Measurements from ENCODE around the gene FKBP14.
"Not testable (repeated sequence)": the region's sequence is repeated elsewhere in the genome, so short reads cannot be mapped to it uniquely, and the experiment has no call there.

Gene FKBP14

DNA sequence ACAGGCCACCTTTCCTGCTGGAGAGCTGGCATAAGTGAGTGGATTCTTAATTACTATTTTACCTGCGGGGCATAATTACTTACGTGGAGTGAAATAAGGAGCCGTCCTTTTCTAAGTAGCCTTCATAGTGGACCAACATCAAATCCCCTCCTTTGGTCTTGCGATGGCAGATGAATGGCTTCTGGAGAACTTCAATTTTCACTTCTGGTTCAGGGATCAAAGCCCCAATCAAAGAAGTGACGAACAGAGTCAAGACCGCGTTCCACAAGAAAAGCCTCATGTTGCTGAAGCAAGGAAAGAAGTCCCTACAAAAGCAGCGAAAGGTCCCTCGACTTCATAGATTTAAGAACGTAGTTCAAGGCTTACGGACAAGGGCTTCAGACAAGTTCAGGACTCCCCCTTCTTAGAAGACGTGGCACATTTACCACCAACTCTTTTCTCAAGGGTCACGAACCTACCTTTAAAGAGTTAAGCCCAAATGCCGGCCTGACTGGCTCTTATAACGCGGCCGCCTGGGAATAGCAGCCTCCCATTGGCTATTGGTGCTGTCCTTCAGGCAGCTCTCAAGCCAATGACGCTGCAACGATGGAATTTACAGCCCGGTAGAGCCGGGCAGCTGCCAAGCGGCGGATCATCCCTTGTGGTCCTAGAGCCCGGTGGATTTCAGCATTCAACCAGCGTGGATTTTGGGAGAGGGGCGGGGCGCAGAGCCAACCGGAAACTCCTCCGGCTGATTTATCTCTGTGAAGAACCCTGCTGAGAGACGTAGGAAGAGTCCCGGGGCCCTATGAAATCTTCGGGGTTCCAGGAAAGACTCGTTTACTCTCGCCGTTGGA, at the start of gene FKBP14:
Gene FKBP14 (minus strand): TSS at position 474 of the 836 bp plus-strand sequence. CDS start 194 bp downstream, at position 280.
- DNase-seq, result peak; percentile 97

DNA sequence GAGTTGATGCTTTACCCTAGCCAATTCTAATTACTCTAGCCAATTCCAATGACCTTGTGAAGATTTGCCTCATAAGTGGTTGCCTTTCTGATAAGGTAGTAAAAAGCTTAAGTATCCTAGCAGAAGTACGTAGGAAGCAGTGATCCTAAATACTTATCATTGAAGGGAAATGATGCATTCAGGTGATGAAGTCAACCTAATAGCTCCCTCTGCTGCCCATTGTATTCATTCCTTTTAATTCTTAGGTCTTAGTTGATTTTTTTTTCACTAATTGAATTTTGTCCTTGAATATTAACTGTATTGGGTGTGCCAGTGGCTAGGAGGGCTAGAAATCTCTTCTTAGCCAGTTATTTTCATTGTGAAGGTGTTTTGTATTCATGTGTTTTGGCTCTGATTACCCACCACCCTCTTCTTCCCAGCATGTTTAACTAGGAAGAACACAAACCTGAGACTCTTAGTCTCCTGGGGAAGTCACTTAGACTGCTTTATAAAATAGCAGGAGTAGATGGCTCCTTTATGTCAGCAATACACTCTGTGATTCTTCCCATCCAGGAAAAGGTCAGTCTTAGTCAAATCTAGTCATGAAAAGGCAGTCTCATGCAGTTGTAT, 48.0 kb upstream of the FKBP14 start:
- peak; percentile 19 for DNase-seq

DNA sequence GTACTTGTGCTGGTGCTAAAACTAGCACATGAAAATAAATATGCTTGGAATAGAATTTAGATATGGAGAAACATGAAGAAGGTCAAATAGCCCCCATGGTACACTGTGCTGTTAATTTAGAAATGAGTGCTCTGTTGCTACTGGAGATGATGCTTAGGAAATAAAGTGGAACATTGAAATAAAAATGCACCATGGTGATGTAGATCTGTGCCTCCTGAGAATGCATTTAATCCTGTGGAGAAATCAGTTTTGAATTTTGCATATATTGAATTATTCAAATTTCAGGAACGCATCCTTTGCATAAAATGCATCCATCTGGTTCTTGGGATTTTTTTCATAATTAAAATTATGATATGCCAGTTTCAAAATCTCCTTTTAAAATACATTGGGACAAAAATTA, 46.2 kb upstream of the FKBP14 start:
- DNase-seq, result no peak

DNA sequence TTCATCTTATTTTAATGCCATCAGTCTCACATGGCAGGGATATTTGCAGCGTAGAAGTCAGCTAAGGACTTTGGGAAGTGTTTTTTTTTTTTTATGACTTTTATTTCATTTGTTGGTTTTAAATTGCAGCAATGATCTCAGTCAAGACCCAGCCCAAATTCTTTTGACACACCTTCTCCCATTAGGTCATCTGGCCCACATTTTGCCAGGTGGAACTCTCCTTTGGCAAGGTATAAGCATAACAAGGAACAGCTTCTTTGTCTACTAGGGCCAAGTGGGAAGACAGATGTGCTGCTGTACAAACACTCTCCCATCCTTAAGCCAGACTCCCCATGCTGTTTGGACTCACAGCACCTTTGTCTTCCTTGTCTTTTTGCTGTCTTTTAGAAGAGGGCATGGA, 43.5 kb upstream of the FKBP14 start:
- DNase-seq, result no peak

GRCh38 chr7:30069096-30069867, 42.8 kb upstream of the FKBP14 start:
- DNase-seq, result no peak

DNA sequence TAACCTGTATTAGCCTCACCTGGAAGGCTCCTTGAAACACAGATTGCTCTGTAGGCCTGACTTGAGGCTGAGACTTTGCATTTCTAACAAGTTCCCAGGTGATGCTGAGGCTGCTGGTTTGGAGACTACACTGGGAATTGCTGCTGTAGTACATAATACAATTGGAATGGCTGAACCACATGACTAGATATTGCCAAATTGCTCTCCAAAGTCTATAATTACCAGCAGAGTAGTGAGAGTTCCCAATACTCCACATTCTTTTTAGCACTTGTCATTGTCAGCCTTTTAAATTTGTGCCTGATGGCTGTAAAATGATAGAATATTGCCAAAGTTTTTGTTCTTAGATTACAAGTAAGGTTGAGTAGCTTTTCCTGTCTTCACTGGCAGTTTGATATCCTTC, 41.6 kb upstream of the FKBP14 start:
- no peak for DNase-seq

DNA sequence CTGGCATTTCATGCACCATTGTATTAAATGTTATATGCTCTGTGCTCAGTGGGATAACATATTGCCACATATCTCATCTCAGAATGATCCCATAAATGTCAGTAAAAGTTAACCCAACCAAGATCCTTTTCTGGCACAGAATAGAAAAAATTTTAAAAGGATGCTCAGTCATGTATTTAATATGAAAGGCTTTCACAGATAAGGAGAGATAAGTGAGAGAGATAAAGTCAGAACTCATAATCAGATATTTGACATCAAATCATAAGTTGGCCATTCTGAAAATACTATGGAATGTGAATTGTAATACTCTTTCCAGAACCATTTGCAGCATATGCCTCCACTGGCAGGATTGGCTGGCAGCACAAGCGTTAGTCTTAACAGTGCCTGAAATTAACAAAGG, 40.2 kb upstream of the FKBP14 start:
- DNase-seq, result no peak

- no peak for DNase-seq
Measured at GRCh38 chr7:30065746-30066145, 39.2 kb upstream of the FKBP14 start.

GRCh38 chr7:30062587-30062986, 36.1 kb upstream of the FKBP14 start:
- peak; percentile 21 for DNase-seq

DNA sequence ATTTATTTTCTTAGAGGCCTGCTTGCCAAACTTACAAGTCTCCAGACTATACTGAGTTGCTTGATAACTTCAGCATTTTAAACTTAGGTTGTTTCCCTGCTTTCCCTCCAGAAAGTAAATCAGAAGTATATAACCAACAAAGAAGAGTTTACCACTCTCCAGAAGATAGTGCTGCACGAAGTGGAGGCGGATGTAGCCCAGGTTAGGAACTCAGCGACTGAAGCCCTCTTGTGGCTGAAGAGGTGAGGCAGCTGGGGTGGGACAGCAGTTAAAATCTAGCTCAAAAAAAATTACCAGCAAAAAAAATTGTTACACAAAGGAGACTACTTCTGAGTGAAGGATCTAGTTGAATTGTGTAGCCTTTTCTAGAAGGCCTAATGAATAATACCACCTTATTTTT, 35.3 kb upstream of the FKBP14 start:
- DNase-seq, result not testable (repeated sequence)

- no peak for DNase-seq
Measured at GRCh38 chr7:30057741-30058140, 31.2 kb upstream of the FKBP14 start.

DNA sequence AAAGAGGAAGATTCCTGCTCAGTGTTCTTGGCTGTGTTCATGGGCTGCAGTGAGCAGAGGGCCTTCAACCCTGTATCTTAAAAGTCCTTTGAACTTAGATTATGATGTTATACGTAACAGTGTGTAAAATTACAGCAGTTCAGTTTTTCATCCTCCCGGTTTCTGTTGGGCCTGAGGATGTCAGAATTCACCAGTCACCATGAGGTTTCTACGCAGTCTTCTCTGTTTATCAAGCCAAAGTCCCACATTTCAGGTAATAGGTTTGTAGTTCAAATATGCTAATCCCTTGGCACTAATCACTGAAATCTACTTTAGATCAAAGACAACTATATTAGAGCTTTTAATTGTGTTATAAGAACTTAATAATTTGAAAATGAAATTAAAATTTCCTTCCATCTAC, 26.6 kb upstream of the FKBP14 start:
- no peak for DNase-seq

DNA sequence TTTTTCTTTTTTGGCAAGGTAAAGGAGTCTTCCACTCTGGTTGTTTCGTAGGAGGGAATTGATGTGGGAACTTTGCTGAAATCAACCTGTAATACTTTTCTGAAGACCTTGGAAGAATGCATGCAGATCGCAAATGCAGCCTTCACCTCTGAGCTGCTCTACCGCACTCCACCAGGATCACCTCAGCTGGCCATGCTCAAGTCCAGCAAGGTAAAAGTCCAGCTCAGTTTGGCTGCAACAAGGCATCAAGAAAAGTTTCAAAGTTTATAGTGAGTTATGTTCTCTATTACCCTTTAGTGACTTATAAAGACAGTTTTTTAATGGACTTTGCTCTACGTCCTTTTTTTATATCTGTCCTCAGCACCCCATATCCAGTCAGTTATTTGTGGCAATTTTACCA, 22.7 kb upstream of the FKBP14 start:
- no peak for DNase-seq

- DNase-seq, result no peak
Measured at GRCh38 chr7:30048582-30048981, 22.1 kb upstream of the FKBP14 start.

DNA sequence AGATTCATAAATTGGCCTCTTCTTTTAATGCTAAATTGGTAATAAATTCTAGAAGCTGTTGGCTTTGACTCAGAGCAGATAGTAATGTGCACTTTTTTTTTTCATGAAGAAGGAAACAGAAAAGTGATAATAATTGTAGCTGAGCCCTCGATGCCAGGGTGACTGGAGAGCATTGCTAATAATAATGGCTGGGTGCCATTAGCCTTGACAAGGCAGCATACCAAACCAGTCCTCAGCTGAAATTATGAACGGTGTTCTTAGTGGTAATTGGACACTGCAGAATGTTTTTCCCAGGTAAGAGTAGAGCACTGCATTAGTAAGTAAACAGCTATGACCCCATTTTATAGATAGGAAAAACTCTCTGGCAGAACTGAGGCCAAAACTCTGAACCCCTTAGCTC, 20.6 kb upstream of the FKBP14 start:
- no peak for DNase-seq

GRCh38 chr7:30046127-30046770, 19.7 kb upstream of the FKBP14 start:
- DNase-seq, result no peak

DNA sequence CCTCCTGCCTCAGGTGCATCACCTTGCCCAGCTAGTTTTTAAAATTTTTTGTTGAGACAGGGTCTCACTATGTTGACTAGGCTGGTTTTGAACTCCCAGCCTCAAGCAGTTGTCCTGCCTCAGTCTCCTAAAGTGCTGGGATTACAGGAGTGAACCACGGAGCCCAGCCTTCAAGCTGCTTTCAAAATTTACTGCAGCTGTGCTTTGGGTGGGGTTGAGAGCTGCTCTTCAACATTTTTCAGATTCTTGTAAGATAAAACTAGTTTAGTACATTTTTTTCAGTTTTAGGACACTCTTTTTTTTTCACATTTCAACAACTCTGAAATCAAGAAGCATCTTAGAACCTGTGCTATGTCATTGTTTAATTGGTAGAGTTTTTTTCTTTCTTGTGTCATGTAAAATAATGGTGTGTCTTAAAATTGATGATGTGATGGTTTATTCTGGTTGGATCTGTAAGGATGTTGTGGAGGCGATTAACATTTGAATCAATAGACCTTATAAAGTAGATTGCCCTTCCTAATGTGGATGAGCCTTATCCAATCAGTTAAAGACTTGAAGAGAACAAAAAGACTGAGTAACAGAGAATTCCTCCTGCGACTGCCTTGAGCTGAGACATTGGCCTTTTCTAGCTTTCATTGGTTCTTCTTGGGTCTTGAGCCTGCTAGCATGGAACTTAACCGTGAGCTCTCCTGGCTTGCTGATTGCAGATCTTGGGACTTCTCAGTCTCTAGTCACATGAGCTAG, 15.2 kb upstream of the FKBP14 start:
- no peak for DNase-seq

DNA sequence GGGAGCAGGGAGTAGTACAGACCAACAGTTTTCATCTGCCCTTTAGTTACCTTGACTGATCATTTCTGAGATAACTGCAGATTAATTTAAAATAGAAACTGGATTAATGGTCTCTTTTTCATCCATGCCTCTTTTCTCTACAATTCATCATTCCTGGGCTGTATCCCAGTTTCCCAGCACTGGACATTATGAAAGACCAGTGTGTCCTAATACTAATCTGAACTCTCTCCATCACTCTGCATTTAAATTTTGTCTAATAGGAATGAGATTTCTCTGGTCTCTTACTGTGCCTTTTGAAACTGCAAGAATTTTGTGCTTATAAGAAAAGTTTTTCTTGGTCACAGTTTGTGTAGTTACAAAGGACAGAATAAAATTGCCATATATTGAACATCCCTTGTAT, 14.4 kb upstream of the FKBP14 start:
- no peak for DNase-seq

- no peak for DNase-seq
Measured at GRCh38 chr7:30038196-30038980, 11.9 kb upstream of the FKBP14 start.

- DNase-seq, result no peak
Measured at GRCh38 chr7:30036220-30036619, 9.7 kb upstream of the FKBP14 start.

GRCh38 chr7:30034501-30034900, 8.0 kb upstream of the FKBP14 start:
- no peak for DNase-seq

Measured in NCI-H1105 (cell line).